CD1c-positive myeloid dendritic cell (primary cell): ENCODE measurements around the gene EXT2.

Experiments used
- DNase-seq: peaks from one replicate; pipeline ENCODE4 v3.0.0-alpha.2; 2016; ENCODE audit errors: extremely low spot score

EXT2 gene

GRCh38 chr11:44267006-44267749 is 171.7 kb downstream of the EXT2 start:
- no peak for DNase-seq

DNA sequence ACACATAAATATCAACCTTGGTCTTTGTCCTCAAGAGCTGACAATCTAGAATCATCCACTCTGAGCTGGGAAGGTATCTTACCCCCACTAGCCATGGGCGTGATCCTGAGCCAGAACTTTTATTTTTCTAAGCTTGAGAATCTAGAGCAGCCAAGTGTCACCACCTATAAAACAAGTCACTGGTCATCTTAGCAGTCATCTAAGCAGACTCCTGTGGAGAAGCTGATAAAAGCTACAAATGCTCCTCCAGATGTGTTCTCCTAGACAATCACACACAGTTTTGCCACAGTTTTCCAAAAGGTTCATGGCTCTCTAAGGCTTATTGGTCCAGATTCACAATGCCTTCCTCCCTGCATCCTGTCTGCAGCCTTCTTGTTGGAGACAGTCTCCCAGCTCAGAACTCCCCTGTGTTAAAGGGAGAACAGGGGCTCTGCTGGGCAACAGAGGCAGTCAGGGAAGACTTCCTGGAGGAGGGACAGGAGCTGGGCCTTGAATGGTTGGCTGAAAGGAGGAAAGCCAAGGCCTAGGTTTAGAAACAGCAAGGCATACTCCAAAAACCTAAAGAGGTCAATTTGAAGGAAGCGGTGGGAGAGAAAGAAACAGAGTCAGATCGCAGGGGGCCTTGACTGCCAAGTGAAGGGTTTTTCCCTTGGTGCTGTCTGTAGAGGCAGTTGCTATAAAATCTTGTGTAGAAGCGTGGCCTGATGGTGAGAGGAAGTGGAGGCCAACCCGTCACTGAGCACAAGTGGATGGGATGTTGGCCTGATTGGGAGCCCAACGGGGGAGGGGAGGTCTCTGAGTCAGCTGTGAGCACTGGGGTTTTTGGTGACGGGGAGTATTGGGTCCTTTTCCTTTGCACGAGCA is 172.5 kb downstream of the EXT2 start:
- no peak for DNase-seq

DNA sequence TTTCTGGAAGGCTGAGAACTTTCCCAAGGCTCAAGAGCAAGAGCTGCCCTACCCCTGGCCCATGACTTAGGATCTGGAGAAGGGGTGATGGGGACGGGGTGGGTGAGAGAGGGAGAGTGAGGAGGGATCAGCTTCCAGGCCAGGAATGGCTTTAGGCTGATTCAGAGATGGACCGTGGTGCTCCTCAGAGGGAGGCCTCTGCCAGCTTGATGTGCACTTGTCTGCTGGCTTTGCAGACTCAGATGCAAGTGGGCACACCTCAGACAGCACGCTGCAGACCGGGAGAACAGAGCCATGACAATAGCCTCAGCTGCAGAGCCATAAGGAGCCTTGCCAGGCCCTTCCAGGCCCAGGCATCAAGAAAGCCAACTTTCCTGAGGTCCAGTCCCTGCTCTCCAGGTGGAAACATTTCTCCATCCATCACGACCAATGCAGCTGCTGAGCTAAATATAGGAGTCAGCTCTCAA is 173.2 kb downstream of the EXT2 start:
- DNase-seq, result no peak

GRCh38 chr11:44269369-44270351 is 174.2 kb downstream of the EXT2 start:
- DNase-seq, result no peak

GRCh38 chr11:44270403-44271273 is 175.2 kb downstream of the EXT2 start:
- DNase-seq, result no peak

DNA sequence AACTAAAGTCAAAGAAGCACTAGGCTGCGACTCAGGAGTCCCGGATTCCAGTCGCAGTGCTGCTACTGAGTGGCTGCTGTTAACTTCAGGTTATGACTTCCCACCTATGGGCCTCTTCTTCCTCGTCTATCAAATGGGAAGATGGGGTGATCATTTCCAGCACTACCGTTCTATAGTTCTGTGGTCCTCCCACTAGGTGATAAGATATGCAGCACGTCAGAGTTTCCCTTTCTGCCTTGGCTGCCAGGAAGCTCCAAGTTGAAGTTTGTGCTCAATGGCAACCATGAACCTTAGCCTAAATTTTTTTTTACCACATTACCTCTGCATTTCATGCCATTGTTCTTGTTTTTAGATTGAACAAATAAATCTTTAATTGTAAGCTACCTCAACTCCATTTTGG is 175.8 kb downstream of the EXT2 start:
- no peak for DNase-seq

DNA sequence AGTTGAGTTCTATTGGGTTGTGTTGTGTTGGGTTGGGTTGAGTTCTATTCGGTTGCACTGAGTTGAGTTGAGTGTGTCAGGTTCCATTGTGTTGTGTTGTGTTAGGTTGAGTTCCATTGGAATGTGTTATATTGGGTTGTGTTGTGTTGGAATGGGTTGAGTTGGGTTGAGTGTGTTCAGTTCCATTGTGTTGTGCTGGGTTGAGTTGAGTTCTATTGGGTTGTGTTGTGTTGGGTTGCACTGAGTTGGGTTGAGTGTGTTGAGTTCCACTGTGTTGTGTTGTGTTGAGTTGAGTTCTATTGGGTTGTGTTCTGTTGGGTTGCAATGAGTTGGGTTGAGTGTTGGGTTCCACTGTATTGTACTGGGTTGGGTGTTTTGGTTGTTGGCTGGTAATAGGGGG is 178.9 kb downstream of the EXT2 start:
- DNase-seq, result no peak

DNA sequence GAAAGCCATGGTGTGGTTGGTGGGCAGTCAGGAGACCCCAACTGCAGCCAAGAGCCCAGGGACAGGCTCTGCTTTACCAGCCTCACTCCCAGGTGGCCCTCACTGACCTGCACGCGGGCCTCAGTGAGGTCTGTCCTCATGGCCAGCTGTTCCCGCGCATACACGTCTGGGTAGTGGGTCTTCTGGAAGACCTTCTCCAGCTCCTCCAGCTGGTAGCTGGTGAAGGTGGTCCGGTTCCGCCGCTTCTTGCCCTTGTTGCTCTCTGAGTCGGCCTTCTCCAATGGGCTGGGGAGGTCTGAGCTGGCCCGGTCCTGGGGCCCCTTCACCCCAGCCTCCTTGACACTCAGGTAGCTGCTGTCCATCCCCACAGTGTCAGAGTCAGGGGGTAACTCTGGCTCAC is 179.8 kb downstream of the EXT2 start:
- DNase-seq, result no peak

GRCh38 chr11:44275961-44276550 is 180.6 kb downstream of the EXT2 start:
- DNase-seq, result no peak

- DNase-seq, result no peak
Measured at GRCh38 chr11:44277196-44278090, 182.0 kb downstream of the EXT2 start.

DNA sequence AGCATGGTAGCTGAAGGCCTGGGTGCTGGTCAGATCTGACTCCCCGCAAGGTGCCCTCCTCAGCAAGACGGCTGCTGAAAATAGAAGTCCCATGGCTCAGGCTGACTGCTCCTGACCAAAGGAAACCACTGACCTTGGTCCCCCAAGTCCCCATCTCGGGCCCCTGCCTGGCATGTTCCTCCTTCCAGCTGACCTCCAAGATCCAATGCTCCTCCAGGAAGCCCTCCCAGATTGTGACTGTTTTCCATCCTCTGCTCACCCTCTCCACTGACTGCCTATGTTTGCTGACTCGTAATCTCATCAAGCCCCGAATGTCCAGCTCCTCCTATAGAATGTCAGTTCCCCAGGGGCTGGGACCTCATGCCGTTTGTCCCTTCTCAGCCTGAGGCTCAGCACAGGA is 184.0 kb downstream of the EXT2 start:
- no peak for DNase-seq

- DNase-seq, result no peak
Measured at GRCh38 chr11:44280257-44280656, 184.8 kb downstream of the EXT2 start.

- DNase-seq, result no peak
Measured at GRCh38 chr11:44281151-44281550, 185.7 kb downstream of the EXT2 start.

DNA sequence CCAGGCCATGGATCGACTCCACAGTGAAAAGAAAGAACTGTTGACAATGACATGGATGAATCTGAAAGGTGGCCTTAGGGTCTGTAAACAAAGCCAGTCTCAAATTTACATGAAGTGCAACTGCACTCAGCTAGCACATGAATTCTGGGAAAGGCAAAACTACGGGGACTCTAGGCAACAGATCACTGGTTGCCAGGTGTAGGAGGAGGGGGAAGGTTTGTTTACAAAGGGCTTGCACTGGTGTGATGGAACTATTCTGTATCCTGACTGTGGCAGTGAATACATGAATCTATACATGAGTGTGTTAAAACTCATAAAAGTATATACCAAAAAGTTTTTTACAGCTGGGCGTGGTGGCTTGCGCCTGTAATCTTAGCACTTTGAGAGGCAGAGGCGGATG is 187.1 kb downstream of the EXT2 start:
- DNase-seq, result no peak

- DNase-seq, result no peak
Measured at GRCh38 chr11:44285756-44286155, 190.3 kb downstream of the EXT2 start.

DNA sequence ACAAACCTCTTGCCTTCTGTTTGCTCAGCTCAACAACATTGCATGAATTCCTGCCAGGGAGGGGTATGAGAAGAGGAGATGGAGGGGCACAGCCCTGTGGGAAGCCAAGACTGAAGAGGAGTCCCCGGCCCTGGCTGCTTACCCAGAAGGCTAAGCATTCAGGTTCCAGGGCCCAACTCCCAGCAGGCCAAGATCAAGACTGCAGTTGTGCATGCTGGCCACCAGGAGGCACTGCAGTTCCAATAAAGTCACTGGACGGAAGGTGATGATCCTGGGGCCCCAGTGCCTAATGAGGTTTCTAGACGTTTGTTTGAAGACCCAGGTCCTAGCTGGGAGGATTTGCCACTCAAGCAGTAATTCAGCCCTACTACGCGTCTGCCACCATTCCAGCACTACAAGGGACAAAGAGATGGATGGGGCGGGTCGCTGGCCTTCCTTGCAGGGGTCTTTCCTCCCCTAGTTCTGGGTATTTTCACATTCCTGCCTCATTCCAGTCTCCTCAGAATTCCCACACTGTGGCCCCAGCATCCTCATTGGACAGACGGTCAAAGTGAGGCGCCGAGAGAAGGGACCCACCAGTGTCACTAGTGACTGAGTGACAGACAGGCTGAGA is 190.9 kb downstream of the EXT2 start:
- DNase-seq, result peak; percentile 74

- DNase-seq, result no peak
Measured at GRCh38 chr11:44286911-44287310, 191.4 kb downstream of the EXT2 start.

DNA sequence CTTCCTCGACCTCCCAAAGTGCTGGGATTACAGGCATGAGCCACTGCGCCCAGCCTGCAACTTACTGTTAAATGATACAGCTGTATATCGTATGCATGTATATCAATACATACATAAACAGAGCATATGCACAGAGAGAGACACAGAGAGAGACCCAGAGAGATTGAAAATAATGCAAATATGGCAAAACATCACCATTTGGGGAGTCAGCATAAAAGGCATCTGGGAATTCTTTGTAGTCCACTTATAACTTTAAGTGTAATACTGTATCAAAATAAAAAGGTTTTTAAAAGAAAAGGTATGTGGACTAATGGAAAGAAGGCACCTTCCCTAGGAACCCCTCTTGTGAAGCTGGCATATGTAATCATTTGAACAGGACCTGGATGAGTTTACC is 192.7 kb downstream of the EXT2 start:
- no peak for DNase-seq

DNA sequence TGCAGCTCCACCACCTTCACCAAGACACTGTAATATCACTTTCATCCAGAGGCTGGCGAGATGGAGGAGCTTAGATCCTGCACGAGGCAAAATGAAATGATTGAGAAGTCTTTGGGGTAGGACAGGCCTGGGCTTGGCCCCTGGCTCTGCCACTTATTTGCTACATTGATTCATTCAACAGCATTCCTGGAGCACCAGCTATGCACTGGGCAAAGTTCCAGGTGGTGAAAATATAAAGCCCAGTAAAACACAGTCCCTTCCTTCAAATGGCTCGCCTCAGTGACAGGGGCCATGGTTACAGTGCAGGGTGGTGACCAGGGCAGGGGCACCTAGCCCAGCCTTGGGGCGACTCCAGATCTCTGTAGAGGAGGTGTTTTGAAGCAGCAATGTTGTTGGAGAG is 194.7 kb downstream of the EXT2 start:
- no peak for DNase-seq
